Liver (tissue), 3 donors: ENCODE measurements around the gene PLTP.

ENCODE experiments used
- CTCF ChIP-seq: fragments of 150-350 bp; IDR thresholded peaks from 2 replicates; pipeline ENCODE4 v1.5.1; 2017; ENCODE audit warnings: improper control_type of control experiment, low read depth, low read length; ENCODE audit not compliant: missing input control
- GABPA ChIP-seq, 2 donors: IDR thresholded peaks in 1 of 2; conservative IDR thresholded peaks in 1 of 2; 2 replicates each; pipeline ENCODE4 v1.6.1; 2016; ENCODE audit warnings: antibody characterized with exemption in 2 of 2, mild to moderate bottlenecking in 1 of 2, moderate library complexity in 1 of 2
- JUND ChIP-seq, 2 donors: IDR thresholded peaks; 2 replicates each; pipeline ENCODE4 v1.6.1; 2016; ENCODE audit warnings: antibody characterized with exemption in 2 of 2
- RXRA ChIP-seq, 2 donors: IDR thresholded peaks; 2 replicates each; pipeline ENCODE4 v1.6.1; 2017 to 2018; ENCODE audit warnings: antibody characterized with exemption in 2 of 2, mild to moderate bottlenecking in 1 of 2
- SP1 ChIP-seq: IDR thresholded peaks from 2 replicates; pipeline ENCODE4 v1.6.1; 2018; ENCODE audit warnings: antibody characterized with exemption, mild to moderate bottlenecking
- TAF1 ChIP-seq: conservative IDR thresholded peaks from 2 replicates; pipeline ENCODE4 v1.6.1; 2016; ENCODE audit warnings: antibody characterized with exemption, mild to moderate bottlenecking
- YY1 ChIP-seq: IDR thresholded peaks from 2 replicates; pipeline ENCODE4 v1.6.1; 2016; ENCODE audit warnings: antibody characterized with exemption, mild to moderate bottlenecking
- TF ChIP-seq, protein P1 (sequence below): IDR thresholded peaks from 2 replicates; pipeline ENCODE4 v1.6.1; 2016; ENCODE audit warnings: antibody characterized with exemption, mild to moderate bottlenecking
- donor health status: healthy.
- donor health status: healthy.

DNA sequence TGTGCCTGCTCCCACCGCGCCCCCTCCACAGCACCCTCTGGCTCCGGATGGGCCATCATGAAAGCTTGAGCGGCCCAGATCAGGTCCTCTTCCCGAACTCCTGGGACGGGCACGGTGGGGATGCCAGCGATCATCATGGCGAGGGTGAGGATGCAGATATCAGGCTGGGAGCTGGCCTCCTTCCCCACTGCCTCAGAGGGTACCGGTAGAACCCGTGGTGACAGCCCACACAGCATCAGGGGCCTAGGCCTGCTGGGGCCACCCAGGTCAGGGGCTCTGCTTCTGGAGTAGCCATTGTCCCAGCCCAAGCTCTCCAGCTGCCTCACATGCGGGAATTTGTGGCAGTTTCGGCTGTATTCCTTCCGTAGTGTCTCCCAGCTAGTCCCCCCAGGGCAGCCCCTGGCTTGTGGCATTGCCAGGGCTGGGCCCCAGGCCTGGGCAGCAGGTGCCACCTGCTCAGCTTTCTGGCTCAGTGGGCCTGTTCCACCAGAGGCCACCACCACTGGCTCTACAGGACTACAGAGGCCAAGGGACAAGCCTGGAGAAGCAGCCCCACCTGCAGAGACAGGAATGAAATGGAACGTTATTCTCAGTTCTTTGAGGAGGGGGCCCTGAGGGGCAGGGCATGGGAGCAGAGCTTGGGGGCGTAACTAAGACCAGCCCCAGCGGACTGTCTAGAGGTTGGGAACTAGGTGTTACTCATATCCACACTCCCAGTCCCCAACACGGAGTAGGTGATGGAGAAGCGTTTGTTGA, 25.2 kb downstream of the PLTP start:
- TF ChIP-seq, protein P1, sequence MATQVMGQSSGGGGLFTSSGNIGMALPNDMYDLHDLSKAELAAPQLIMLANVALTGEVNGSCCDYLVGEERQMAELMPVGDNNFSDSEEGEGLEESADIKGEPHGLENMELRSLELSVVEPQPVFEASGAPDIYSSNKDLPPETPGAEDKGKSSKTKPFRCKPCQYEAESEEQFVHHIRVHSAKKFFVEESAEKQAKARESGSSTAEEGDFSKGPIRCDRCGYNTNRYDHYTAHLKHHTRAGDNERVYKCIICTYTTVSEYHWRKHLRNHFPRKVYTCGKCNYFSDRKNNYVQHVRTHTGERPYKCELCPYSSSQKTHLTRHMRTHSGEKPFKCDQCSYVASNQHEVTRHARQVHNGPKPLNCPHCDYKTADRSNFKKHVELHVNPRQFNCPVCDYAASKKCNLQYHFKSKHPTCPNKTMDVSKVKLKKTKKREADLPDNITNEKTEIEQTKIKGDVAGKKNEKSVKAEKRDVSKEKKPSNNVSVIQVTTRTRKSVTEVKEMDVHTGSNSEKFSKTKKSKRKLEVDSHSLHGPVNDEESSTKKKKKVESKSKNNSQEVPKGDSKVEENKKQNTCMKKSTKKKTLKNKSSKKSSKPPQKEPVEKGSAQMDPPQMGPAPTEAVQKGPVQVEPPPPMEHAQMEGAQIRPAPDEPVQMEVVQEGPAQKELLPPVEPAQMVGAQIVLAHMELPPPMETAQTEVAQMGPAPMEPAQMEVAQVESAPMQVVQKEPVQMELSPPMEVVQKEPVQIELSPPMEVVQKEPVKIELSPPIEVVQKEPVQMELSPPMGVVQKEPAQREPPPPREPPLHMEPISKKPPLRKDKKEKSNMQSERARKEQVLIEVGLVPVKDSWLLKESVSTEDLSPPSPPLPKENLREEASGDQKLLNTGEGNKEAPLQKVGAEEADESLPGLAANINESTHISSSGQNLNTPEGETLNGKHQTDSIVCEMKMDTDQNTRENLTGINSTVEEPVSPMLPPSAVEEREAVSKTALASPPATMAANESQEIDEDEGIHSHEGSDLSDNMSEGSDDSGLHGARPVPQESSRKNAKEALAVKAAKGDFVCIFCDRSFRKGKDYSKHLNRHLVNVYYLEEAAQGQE: no peak
- no peak for TF ChIP-seq CTCF
- no peak for TF ChIP-seq JUND (IDR thresholded peaks at IDR 0.05)
- no peak for TF ChIP-seq TAF1
- TF ChIP-seq RXRA (IDR thresholded peaks at IDR 0.05): no peak
- no peak for TF ChIP-seq SP1
- TF ChIP-seq GABPA (IDR thresholded peaks at IDR 0.05 in 1 of 2, conservative IDR thresholded peaks at IDR 0.05 in 1 of 2): no peak
- TF ChIP-seq YY1: no peak
